ENCODE data around the gene LPA.
A peak's percentile ranks its signal among the peaks of the same experiment; 100 is the strongest.

DNA sequence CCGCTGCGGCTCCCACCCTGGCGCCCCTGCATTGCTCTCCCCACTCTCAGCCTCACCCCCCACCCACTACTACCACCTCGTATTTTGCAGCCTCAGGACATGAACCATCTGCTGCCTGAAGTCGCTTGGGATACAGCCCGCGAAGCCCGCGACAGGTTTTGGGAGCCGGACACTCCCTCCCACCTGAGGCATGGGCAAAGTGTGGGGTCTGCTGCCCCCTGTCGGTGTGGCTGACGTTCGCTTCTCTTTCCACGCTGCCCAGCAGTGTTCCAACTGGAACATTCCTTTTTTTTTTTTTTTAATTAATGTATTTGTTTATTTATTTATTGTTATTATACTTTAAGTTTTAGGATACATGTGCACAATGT lies 15.3 kb upstream of the LPA start:
- TF ChIP-seq, protein P1, sequence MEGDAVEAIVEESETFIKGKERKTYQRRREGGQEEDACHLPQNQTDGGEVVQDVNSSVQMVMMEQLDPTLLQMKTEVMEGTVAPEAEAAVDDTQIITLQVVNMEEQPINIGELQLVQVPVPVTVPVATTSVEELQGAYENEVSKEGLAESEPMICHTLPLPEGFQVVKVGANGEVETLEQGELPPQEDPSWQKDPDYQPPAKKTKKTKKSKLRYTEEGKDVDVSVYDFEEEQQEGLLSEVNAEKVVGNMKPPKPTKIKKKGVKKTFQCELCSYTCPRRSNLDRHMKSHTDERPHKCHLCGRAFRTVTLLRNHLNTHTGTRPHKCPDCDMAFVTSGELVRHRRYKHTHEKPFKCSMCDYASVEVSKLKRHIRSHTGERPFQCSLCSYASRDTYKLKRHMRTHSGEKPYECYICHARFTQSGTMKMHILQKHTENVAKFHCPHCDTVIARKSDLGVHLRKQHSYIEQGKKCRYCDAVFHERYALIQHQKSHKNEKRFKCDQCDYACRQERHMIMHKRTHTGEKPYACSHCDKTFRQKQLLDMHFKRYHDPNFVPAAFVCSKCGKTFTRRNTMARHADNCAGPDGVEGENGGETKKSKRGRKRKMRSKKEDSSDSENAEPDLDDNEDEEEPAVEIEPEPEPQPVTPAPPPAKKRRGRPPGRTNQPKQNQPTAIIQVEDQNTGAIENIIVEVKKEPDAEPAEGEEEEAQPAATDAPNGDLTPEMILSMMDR (IDR thresholded peaks at IDR 0.05; ENCODE audit: poor library complexity), result peak; percentile 47
- TF ChIP-seq EZH2 (IDR thresholded peaks at IDR 0.05; ENCODE audit: borderline replicate concordance) (no peak), EZH2phosphoT487 (IDR thresholded peaks at IDR 0.05; ENCODE audit: low read depth, severe bottlenecking, unreplicated experiment) (no peak)

Data from hepatocyte (in vitro differentiated cells).